ENCODE results near the gene PMM2. TPM values are rescaled to one million over a fixed set of nuclear protein-coding genes. Genes with fewer than 3 reads are reported as not detected.
A peak's percentile ranks its signal among the peaks of the same experiment; 100 is the strongest.

The PMM2 gene
- total and polyA plus RNA-seq, 2 experiments from 2014 or later: 38.2 to 60.4 TPM

DNA sequence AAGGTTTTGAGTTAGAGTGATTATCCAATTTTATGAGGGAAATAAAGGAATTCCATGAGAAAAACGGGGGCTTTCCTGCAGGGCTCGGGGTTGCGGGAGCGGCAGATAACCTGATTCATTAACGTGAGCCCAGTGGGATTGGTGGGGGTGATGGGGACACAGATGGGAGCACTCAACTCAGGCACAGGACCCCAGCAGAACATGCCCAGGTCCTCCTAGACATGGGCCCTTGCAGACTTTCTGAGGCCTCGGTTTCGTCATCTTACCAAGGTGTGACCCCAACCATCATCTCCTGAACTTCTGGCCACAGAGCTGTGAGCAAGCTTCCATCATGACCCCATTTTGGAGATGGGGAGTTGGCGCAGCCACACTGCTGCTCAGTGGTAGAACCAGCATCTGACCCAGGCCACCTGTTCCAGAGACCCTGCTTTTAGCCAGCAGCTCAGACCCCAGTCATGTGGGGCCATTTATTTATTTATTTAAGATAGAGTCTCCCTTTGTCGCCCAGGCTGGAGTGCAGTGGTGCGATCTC lies 48.8 kb downstream of the PMM2 start:
- Mint-ChIP-seq H3K27ac (no peak overlapping the region), H3K36me3 (ENCODE audit: low read depth) (peaks cover 41% of the 10 kb centered on the region), H3K27me3 (ENCODE audit: insufficient read depth, low read depth, poor library complexity) (peaks cover 35% of the 10 kb centered on the region), H3K4me3 (no peak overlapping the region), H3K4me1 (peaks cover 54% of the 10 kb centered on the region), H3K9me3 (peaks cover 3% of the 10 kb centered on the region; the same call in 1 of the 3 replicates)
- H3K79me2 ChIP-seq (replicated peaks; ENCODE audit: insufficient read depth): peaks cover 20% of the 10 kb centered on the region
- DNase-seq (ENCODE audit: low spot score) (no peak), ATAC-seq (no peak)
- H3K4me1 ChIP-seq (ENCODE audit: insufficient read depth): peaks cover 21% of the 10 kb centered on the region
- no peak overlapping the region for H3K4me2 ChIP-seq
- H3F3A ChIP-seq (replicated peaks; ENCODE audit: low read depth): peaks cover 23% of the 10 kb centered on the region; the same call in 1 of the 2 replicates
- H4K20me1 ChIP-seq (replicated peaks; ENCODE audit: insufficient read depth): peaks cover 3% of the 10 kb centered on the region; the same call in 1 of the 2 replicates
- no peak overlapping the region for H3K4me3 ChIP-seq
- no peaks in the 10 kb centered on the region for H3K9me2 ChIP-seq (ENCODE audit: insufficient read depth)
- TF ChIP-seq STAT1 (IDR thresholded peaks at IDR 0.05; ENCODE audit: unreplicated experiment) (no peak), JUNB (IDR thresholded peaks at IDR 0.05; ENCODE audit: unreplicated experiment) (no peak), NANOG (IDR thresholded peaks at IDR 0.05; ENCODE audit: borderline replicate concordance) (no peak), EZH2 (IDR thresholded peaks at IDR 0.05; ENCODE audit: low read depth, unreplicated experiment) (no peak), ZNF462 (CRISPR knock-in tag; IDR thresholded peaks at IDR 0.05) (no peak), POLR2AphosphoS5 (IDR thresholded peaks at IDR 0.05; ENCODE audit: low read depth) (peak; percentile 31)
- TF ChIP-seq, protein P1, sequence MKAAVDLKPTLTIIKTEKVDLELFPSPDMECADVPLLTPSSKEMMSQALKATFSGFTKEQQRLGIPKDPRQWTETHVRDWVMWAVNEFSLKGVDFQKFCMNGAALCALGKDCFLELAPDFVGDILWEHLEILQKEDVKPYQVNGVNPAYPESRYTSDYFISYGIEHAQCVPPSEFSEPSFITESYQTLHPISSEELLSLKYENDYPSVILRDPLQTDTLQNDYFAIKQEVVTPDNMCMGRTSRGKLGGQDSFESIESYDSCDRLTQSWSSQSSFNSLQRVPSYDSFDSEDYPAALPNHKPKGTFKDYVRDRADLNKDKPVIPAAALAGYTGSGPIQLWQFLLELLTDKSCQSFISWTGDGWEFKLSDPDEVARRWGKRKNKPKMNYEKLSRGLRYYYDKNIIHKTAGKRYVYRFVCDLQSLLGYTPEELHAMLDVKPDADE (IDR thresholded peaks at IDR 0.05): no peak
- TF ChIP-seq, protein P2, sequence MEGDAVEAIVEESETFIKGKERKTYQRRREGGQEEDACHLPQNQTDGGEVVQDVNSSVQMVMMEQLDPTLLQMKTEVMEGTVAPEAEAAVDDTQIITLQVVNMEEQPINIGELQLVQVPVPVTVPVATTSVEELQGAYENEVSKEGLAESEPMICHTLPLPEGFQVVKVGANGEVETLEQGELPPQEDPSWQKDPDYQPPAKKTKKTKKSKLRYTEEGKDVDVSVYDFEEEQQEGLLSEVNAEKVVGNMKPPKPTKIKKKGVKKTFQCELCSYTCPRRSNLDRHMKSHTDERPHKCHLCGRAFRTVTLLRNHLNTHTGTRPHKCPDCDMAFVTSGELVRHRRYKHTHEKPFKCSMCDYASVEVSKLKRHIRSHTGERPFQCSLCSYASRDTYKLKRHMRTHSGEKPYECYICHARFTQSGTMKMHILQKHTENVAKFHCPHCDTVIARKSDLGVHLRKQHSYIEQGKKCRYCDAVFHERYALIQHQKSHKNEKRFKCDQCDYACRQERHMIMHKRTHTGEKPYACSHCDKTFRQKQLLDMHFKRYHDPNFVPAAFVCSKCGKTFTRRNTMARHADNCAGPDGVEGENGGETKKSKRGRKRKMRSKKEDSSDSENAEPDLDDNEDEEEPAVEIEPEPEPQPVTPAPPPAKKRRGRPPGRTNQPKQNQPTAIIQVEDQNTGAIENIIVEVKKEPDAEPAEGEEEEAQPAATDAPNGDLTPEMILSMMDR (conservative IDR thresholded peaks at IDR 0.05; ENCODE audit: low read depth in 2 of 2): no peak
- peak overlapping the region; percentile 69; the same call in 1 of the 2 replicates for H3K27ac ChIP-seq (ENCODE audit: low read depth)
- no peaks in the 10 kb centered on the region for H3K36me3 ChIP-seq (ENCODE audit: insufficient read depth)
- H3K27me3 ChIP-seq (ENCODE audit: insufficient read depth): no peaks in the 10 kb centered on the region
- no peak overlapping the region for H2AFZ ChIP-seq
